Astrocyte of the spinal cord (primary cell): ENCODE measurements around the gene YPEL5.
"Not testable (repeated sequence)": the region's sequence is repeated elsewhere in the genome, so short reads cannot be mapped to it uniquely, and the experiment has no call there.

Experiments used
- DNase-seq: peaks from one replicate; pipeline ENCODE4 v3.0.0; 2011; ENCODE audit warnings: low read depth, low spot score
- H3K4me3 ChIP-seq: 2 replicates; pipeline ENCODE4 v1.5.1; 2011; ENCODE audit warnings: low read depth, mild to moderate bottlenecking, low read length, moderate library complexity
- in situ Hi-C: cut with HindIII; loops from 2 replicates; pipeline ENCODE4 v1.10.0; 2017; ENCODE audit warnings: low sequenced_read_pairs
- TF ChIP-seq, protein P1 (sequence below): IDR thresholded peaks from 2 replicates; pipeline ENCODE4 v1.5.1; 2012; ENCODE audit warnings: low read depth, mild to moderate bottlenecking, low read length, inconsistent platforms

YPEL5 gene

DNA sequence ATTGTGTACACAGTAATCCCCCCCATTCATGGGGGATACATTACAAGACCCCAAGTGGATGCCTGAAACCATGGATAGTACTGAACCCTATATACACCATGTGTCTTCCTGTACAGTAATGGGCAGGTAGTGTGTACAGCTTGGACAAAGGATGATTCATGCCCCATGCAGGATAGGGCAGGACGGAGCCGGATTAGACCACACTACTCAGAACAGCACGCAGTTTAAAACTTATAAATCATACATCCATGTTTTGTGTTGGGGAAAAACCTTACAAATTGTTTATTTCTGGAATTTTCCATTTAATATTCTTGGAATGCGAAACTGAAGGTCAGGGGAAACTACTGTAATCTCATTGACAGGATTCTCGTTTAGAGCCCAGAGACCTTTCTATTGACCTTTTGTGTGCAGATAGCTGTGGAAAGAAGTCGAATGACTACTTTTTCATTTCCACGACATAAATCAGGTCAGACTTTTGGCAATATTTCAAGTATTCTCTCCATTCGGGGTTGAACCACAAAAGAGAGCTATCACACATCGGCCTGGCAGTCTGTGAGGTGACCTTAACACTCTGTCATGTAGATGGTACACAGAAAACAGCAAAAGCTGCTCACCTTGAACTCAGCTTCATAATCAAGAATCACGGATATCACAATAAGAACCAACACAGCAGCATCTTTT, 9.9 kb upstream of the YPEL5 start:
- in situ Hi-C loops: no loop called here
- TF ChIP-seq, protein P1, sequence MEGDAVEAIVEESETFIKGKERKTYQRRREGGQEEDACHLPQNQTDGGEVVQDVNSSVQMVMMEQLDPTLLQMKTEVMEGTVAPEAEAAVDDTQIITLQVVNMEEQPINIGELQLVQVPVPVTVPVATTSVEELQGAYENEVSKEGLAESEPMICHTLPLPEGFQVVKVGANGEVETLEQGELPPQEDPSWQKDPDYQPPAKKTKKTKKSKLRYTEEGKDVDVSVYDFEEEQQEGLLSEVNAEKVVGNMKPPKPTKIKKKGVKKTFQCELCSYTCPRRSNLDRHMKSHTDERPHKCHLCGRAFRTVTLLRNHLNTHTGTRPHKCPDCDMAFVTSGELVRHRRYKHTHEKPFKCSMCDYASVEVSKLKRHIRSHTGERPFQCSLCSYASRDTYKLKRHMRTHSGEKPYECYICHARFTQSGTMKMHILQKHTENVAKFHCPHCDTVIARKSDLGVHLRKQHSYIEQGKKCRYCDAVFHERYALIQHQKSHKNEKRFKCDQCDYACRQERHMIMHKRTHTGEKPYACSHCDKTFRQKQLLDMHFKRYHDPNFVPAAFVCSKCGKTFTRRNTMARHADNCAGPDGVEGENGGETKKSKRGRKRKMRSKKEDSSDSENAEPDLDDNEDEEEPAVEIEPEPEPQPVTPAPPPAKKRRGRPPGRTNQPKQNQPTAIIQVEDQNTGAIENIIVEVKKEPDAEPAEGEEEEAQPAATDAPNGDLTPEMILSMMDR: no peak
- no peak overlapping the region for H3K4me3 ChIP-seq
- DNase-seq: no peak

- DNase-seq: no peak
- in situ Hi-C loops: no loop called here
- H3K4me3 ChIP-seq: no peak overlapping the region
- TF ChIP-seq, protein P1: no peak
Measured at GRCh38 chr2:30139131-30139870, 7.5 kb upstream of the YPEL5 start.

- TF ChIP-seq, protein P1: no peak
- no peak for DNase-seq
- no peak overlapping the region for H3K4me3 ChIP-seq
- in situ Hi-C loops: no loop called here
Measured at GRCh38 chr2:30141136-30141535, 5.7 kb upstream of the YPEL5 start.

GRCh38 chr2:30144260-30144659, 2.5 kb upstream of the YPEL5 start:
- no peak for DNase-seq
- in situ Hi-C loops: no loop called here
- H3K4me3 ChIP-seq: no peak overlapping the region
- TF ChIP-seq, protein P1: no peak

GRCh38 chr2:30144951-30145350, 1.9 kb upstream of the YPEL5 start:
- DNase-seq, in situ Hi-C loops: not testable (repeated sequence)

DNA sequence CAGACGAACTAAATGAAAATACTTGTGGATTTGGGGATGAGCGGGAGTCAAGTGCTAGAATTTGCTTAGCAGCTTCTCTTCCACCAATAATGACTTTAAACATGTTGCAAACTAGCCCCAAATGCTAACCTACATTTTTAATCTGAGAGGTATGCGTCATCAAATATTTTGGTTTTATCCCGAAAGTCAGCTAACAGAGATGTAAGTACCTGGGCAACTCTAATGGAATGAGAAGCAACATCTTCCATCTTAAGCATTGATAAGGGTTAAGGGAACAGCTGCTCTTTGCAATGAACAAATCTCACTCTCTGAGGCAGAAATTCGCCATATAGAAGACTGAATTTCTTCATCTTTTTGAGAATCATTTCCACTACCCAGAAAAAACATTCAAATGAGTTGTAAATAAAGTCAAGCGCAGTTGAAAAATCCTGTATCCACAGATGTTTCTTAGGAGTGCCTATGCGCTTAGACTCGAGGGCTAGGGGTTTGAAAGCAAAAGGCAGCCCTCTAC, 926 bp upstream of the YPEL5 start:
- TF ChIP-seq, protein P1: no peak
- in situ Hi-C loops: no loop called here
- DNase-seq: no peak

More at GRCh38 chr2:30144951-30145350, 1.9 kb upstream of the YPEL5 start:
- not testable (repeated sequence) for H3K4me3 ChIP-seq

GRCh38 chr2:30147196-30147714, 448 bp downstream of the YPEL5 start:
- TF ChIP-seq, protein P1: no peak
- peak; percentile 18 for DNase-seq
- H3K4me3 ChIP-seq: peak overlapping the region; percentile 76
- in situ Hi-C loops: no loop called here

More for the DNA sequence above, 926 bp upstream of the YPEL5 start:
- H3K4me3 ChIP-seq: peak overlapping the region; percentile 51
